GM21515 (cell line): ENCODE results near the gene FAM43A.

Experiments
- ATAC-seq: cut with Tn5 transposase; IDR thresholded peaks from one replicate; pipeline ENCODE4 v1.9.1; 2021; ENCODE audit not compliant: unreplicated experiment

Gene FAM43A

GRCh38 chr3:194685718-194686413 lies at the start of gene FAM43A:
TSS of gene FAM43A (plus strand) at chr3:194685883. CDS start at chr3:194686827, 944 bp downstream.
- peak; percentile 37 for ATAC-seq

GRCh38 chr3:194637066-194637465 lies 48.6 kb upstream of the FAM43A start:
- no peak for ATAC-seq

- ATAC-seq = no peak
These were observed 47.9 kb upstream of the FAM43A start for GRCh38 chr3:194637541-194638400.

- no peak for ATAC-seq
These were observed 46.6 kb upstream of the FAM43A start for GRCh38 chr3:194638991-194639605.

- ATAC-seq = no peak
These were observed 44.9 kb upstream of the FAM43A start for GRCh38 chr3:194640829-194641228.

DNA sequence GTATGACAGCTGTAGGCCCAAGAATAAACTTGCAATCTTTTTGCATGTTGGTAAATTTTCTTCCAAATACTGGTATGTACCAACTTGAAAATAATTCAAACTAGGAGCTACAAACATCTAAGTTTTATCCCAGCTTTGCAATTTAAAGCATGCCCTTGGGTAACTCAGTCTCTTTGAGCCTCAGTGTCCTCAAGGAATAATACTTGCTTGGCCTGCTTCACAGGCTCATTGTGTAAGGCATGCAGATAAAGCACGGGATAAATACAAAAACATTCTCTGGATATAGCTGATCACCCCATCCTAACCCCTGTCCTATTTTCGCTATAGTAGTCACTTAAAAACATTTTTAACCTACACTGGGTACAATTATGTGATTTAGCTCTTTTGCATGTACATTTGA lies 42.9 kb upstream of the FAM43A start:
- no peak for ATAC-seq

DNA sequence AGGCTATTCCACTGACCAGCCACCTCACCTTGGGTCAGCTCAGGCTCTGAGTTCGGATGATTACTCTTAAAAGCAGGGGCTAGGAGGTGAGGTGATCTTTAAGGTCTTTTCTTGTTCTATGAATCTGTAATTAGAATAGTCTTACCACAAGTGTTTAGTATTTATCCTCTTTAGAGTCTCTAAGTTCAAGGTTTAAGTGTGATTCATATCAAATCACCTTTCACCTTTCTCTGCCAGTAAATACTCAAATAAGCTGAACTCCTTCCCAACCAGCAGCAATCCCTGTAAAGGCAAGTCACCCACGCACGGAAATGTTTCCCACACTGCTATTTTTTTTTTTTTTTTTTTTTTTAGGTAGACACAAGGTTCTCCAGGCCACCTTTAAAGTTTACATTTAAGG lies 37.9 kb upstream of the FAM43A start:
- ATAC-seq = no peak

DNA sequence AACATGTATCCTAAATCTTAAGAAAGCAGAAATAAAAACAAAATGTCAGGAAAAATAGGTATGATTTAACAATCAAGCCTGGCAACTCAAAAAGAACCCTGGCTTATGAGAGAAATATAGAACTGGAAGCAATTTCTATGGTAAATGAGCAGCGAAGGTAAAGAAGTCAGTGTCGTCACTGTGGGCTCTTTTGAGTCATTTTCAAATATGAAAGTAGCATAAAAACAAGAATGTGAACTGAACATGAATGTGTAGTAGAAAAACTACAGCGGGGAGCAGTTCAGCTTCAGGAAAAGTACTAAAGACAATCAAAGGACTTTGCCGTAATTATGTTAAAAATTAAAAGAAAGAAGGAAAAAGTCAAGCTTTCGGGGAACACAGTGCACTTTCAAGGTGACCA lies 31.2 kb upstream of the FAM43A start:
- no peak for ATAC-seq

- ATAC-seq = no peak
These were observed 28.2 kb upstream of the FAM43A start for GRCh38 chr3:194657439-194657838.

GRCh38 chr3:194658477-194659242 lies 27.0 kb upstream of the FAM43A start:
- ATAC-seq = no peak

GRCh38 chr3:194659778-194660177 lies 25.9 kb upstream of the FAM43A start:
- no peak for ATAC-seq

DNA sequence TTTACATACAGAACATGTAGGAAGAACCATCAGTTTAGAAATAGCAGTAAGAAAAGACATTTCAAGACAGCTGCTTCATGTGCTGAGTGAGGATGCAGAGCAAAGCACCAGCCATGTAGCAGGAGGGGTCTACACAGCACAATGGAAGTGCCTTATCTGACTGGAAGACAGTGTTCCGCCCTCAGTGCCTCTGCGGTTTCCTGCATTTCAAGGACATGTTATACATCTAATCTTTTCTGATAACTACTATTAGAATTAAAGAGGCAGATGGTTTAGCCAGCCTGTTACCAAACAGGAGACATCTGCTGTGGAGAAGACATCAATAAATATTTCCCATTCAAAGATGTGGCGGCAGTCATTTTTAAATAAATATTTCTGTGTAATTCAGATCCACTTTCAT lies 24.3 kb upstream of the FAM43A start:
- no peak for ATAC-seq

GRCh38 chr3:194661946-194662345 lies 23.7 kb upstream of the FAM43A start:
- no peak for ATAC-seq

GRCh38 chr3:194664857-194665256 lies 20.8 kb upstream of the FAM43A start:
- no peak for ATAC-seq

DNA sequence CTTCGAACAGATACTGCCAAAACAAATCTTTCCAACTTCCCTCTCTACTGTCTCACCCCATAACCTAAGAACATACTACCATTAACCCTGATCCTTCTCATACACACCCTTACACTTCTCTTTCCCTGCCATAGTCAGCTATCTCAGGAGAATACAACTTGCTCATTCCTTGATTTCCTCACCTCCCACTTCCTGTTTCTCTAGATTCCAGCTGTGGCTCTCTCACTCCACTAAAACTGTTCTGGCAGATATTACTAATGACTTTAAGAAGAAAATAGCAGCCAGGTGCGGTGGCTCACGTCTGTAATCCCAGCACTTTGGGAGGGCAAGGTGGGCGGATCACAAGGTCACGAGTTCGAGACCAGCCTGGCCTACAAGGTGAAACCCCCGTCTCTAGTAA lies 18.3 kb upstream of the FAM43A start:
- no peak for ATAC-seq

DNA sequence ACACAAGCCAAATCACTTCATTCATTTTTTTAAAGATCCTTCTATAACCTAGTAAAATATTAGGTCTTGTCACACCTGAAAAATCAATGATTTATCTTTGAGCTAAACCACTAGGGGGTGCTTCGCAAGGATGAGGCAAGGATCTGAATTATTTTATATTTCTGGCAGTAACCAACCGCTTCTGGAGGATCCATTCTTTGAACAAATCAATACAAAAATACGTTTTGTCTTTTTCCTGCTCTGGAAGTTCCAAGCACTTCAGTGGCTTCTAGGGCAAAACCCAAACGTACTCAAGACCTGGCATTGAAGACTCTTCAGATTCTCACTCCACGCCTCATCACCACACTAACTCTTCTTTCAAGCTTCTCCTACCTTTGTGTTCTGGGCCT lies 14.2 kb upstream of the FAM43A start:
- ATAC-seq = peak; percentile 4

GRCh38 chr3:194671900-194672808 lies 13.5 kb upstream of the FAM43A start, which contains the start of gene LSG1:
TSS of gene LSG1 (minus strand) at chr3:194672191. CDS start at chr3:194672162, 29 bp downstream.
- peak; percentile 84 for ATAC-seq

- no peak for ATAC-seq
These were observed 12.8 kb upstream of the FAM43A start for GRCh38 chr3:194672876-194673275.

GRCh38 chr3:194673761-194674160 lies 11.9 kb upstream of the FAM43A start:
- ATAC-seq = no peak

- ATAC-seq = no peak
These were observed 10.5 kb upstream of the FAM43A start for GRCh38 chr3:194675081-194675640.
